ENCODE results near the gene MYO1B.

DNA sequence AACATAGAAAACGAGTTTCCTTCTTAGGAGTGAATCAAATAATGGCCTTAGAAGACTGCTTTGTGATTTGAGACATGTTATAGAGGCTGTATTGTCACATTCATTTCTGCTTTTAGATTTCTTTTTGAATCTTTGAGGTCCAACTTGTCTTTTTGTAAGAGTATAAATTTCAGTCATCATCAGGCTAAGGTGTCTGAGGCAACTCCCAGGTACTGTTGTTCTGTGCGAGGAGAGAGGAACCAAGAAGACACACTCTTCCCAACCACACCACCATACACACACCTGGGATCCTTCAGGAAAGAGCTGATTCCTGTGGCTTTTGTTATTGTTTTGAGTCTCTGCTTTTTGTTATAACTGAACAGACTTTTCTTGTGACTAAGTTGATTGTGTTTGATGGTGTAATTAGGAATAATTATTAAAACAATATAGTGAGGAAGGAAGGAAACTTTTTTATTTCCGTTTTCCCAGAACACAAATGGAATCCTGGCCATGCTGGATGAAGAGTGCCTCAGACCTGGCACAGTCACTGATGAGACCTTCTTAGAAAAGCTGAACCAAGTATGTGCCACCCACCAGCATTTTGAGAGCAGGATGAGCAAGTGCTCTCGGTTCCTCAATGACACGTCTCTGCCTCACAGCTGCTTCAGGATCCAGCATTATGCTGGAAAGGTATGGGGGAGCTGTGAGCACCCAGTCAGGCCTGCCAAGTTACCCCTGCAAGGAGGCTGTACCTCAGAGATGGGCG is 140.4 kb downstream of the MYO1B start:
- TF ChIP-seq, protein P1, sequence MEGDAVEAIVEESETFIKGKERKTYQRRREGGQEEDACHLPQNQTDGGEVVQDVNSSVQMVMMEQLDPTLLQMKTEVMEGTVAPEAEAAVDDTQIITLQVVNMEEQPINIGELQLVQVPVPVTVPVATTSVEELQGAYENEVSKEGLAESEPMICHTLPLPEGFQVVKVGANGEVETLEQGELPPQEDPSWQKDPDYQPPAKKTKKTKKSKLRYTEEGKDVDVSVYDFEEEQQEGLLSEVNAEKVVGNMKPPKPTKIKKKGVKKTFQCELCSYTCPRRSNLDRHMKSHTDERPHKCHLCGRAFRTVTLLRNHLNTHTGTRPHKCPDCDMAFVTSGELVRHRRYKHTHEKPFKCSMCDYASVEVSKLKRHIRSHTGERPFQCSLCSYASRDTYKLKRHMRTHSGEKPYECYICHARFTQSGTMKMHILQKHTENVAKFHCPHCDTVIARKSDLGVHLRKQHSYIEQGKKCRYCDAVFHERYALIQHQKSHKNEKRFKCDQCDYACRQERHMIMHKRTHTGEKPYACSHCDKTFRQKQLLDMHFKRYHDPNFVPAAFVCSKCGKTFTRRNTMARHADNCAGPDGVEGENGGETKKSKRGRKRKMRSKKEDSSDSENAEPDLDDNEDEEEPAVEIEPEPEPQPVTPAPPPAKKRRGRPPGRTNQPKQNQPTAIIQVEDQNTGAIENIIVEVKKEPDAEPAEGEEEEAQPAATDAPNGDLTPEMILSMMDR (IDR thresholded peaks at IDR 0.05; ENCODE audit: low read length) = no peak
- TF ChIP-seq EZH2 (IDR thresholded peaks at IDR 0.05; ENCODE audit: borderline replicate concordance, low read length) = no peak
